Transverse colon (tissue), 4 donors: ENCODE results near the gene GTF3C5.

ENCODE experiments used
- EP300 ChIP-seq: sonication (generic); formaldehyde crosslinking; IDR thresholded peaks from one replicate; pipeline ENCODE4 v1.6.1; 2017; ENCODE audit warnings: antibody characterized with exemption, low read depth
- POLR2A ChIP-seq: fragments of 450-650 bp; IDR thresholded peaks from one replicate; pipeline ENCODE4 v1.6.1; 2016; ENCODE audit warnings: antibody characterized with exemption, mild to moderate bottlenecking, moderate library complexity
- POLR2AphosphoS5 ChIP-seq, 3 donors: sonication (generic); formaldehyde crosslinking; IDR thresholded peaks; one replicate each; pipeline ENCODE4 v1.6.1; 2016; ENCODE audit warnings: antibody characterized with exemption in 3 of 3
- TF ChIP-seq, protein P1 (sequence below), 5 experiments: fragments of 200-600 bp in 3 of 5; fragments of 450-650 bp in 2 of 5; sonication (generic) in 3 of 5; IDR thresholded peaks; 1 replicate in 2 of 5; 2 replicates in 3 of 5; pipeline ENCODE4 v1.5.1; 2016 to 2017; ENCODE audit warnings: antibody characterized with exemption in 5 of 5, inconsistent platforms in 3 of 5, mild to moderate bottlenecking in 2 of 5, moderate library complexity in 1 of 5

DNA sequence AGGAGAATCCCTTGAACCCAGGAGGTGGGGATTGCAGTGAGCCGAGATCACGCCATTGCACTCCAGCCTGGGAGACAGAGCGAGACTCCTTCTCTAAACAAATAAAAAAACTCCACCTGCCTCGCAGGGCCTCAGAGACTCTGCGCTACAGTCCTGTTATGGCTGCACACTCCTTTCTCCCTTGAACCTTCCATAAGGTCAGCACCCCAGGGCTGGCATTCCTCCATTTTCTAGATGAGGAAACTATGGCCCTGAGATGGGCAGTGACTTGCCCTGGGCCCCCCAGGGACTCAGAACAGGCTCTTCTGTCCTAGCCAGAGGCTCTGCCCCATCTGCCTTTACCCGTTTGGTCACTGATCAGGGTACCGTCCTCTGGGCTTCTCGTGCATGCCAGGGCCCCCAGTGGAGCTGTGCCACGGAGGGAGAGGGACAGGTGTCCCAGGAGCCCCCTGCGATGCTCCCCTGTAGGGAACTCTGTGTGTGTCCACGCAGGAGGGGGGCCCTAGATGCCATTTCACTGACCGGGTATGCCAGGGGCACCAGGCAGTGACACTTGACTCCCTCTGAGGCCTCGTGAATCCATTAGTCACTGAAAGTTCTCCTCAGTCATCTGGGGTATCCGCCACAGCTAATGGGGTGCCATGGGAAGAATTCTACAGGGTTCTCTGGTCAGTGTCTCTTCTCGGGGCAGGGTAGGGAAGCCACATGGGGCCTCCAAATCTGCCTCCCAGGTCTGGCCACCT lies 74.1 kb downstream of the GTF3C5 start:
- TF ChIP-seq POLR2AphosphoS5 (IDR thresholded peaks at IDR 0.05) (no peak), POLR2A (no peak), EP300 (no peak)
- TF ChIP-seq, protein P1, sequence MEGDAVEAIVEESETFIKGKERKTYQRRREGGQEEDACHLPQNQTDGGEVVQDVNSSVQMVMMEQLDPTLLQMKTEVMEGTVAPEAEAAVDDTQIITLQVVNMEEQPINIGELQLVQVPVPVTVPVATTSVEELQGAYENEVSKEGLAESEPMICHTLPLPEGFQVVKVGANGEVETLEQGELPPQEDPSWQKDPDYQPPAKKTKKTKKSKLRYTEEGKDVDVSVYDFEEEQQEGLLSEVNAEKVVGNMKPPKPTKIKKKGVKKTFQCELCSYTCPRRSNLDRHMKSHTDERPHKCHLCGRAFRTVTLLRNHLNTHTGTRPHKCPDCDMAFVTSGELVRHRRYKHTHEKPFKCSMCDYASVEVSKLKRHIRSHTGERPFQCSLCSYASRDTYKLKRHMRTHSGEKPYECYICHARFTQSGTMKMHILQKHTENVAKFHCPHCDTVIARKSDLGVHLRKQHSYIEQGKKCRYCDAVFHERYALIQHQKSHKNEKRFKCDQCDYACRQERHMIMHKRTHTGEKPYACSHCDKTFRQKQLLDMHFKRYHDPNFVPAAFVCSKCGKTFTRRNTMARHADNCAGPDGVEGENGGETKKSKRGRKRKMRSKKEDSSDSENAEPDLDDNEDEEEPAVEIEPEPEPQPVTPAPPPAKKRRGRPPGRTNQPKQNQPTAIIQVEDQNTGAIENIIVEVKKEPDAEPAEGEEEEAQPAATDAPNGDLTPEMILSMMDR (IDR thresholded peaks at IDR 0.05) = no peak
